A549 (cell line): Measurements from ENCODE around the gene FAM13A.

Source experiments
- BHLHE40 ChIP-seq: IDR thresholded peaks from 2 replicates; pipeline ENCODE4 v1.6.1; 2012; ENCODE audit warnings: low read depth, low read length, inconsistent platforms
- CEBPB ChIP-seq, 2 experiments: fragments of >200 bp in 1 of 2; sonication (Bioruptor Twin) in 1 of 2; formaldehyde crosslinking in 1 of 2; IDR thresholded peaks; 2 replicates each; pipeline ENCODE4 v1.6.1; 2012 to 2016
- CTCF ChIP-seq: fragments of >200 bp; sonication (Bioruptor Twin); formaldehyde crosslinking; IDR thresholded peaks from 3 replicates; pipeline ENCODE4 v1.5.1; 2016
- GATA3 ChIP-seq: IDR thresholded peaks from 2 replicates; pipeline ENCODE4 v1.6.1; 2012; ENCODE audit warnings: borderline replicate concordance
- HOXA7 ChIP-seq: fragments of 250-450 bp; sonication (Bioruptor Pico); IDR thresholded peaks from 2 replicates; pipeline ENCODE4 v1.5.0; 2020; ENCODE audit warnings: mild to moderate bottlenecking, moderate library complexity
- MAFK ChIP-seq: fragments of 450-650 bp; IDR thresholded peaks from 2 replicates; pipeline ENCODE4 v1.6.1; 2014; ENCODE audit not compliant: partially characterized antibody
- MAZ ChIP-seq: fragments of 150-350 bp; IDR thresholded peaks from 2 replicates; pipeline ENCODE4 v1.6.1; 2014; ENCODE audit warnings: antibody characterized with exemption, low read depth, low read length, borderline replicate concordance
- POLR2A ChIP-seq: IDR thresholded peaks from 2 replicates; pipeline ENCODE4 v1.6.1; 2012; ENCODE audit warnings: mild to moderate bottlenecking, low read length
- ZC3H11A ChIP-seq: fragments of 450-650 bp; IDR thresholded peaks from 2 replicates; pipeline ENCODE4 v1.6.1; 2014; ENCODE audit warnings: antibody characterized with exemption, mild to moderate bottlenecking

- TF ChIP-seq CEBPB (IDR thresholded peaks at IDR 0.05): no peak
- no peak for TF ChIP-seq CTCF
- no peak for TF ChIP-seq GATA3
- no peak for TF ChIP-seq HOXA7 (CRISPR knock-in tag)
- no peak for TF ChIP-seq MAZ
- TF ChIP-seq ZC3H11A: no peak
- TF ChIP-seq MAFK: no peak
- no peak for TF ChIP-seq BHLHE40
- no peak for TF ChIP-seq POLR2A
Observed at GRCh38 chr4:88907478-88907877, 149.5 kb downstream of the FAM13A start.
